HCT116 (cell line): ENCODE measurements around the gene MYLK3. TPM values are rescaled to one million over a fixed set of nuclear protein-coding genes. Genes with fewer than 3 reads are reported as not detected.

Experiments
- ATAC-seq: fragments of 200-7000 bp; cut with Tn5 transposase; 2 replicates; pipeline ENCODE4 v1.9.1; 2020; ENCODE audit warnings: mild to moderate bottlenecking, moderate library complexity
- BruUV-seq: library from RNA; stranded (reverse); fragments of 400-500 nt; replicated peaks from 2 replicates; lab custom pipeline; 2021; lab: Mats Ljungman, UMichigan
- CTCF ChIA-PET: fragments of 300-600 bp; sonication (Branson Sonifier 250); formaldehyde crosslinking; loops from one replicate; lab custom pipeline; 2021; ENCODE audit warnings: antibody characterized with exemption; lab: Charles Lee
- POLR2A ChIA-PET: fragments of 300-600, 350-600 bp; sonication (Branson Sonifier 250); formaldehyde crosslinking; loops from one replicate; lab custom pipeline; 2021; ENCODE audit warnings: antibody characterized with exemption; lab: Charles Lee
- RAD21 ChIA-PET, 2 experiments: fragments of 300-600 bp; sonication (Branson Sonifier 250); formaldehyde crosslinking; loops; one replicate each; lab custom pipeline; 2023; ENCODE audit warnings: low total read pairs in 2 of 2; ENCODE audit not compliant: uncharacterized antibody in 2 of 2, unreplicated experiment in 2 of 2, low non-redundant PET in 1 of 2; lab: Charles Lee
- DNase-seq: peaks from one replicate; pipeline ENCODE4 v3.0.0-alpha.2; 2010; ENCODE audit warnings: low read depth, low spot score
- H2AFZ ChIP-seq: fragments of 200-600 bp; shearing (Covaris generic), sonication (generic); 2 replicates; pipeline ENCODE4 v1.6.1; 2017; ENCODE audit warnings: low read depth, mixed run types, mixed read lengths, antibody characterized with exemption, low read length; ENCODE audit not compliant: poor library complexity, severe bottlenecking
- H3K27ac ChIP-seq: 2 replicates; pipeline ENCODE4 v1.5.1; 2012; ENCODE audit warnings: low read depth, low read length
- H3K27me3 ChIP-seq: fragments of 200-600 bp; sonication (generic); 2 replicates; pipeline ENCODE4 v1.6.1; 2016; ENCODE audit warnings: mixed run types, low read length, mixed read lengths; ENCODE audit not compliant: insufficient read depth
- H3K36me3 ChIP-seq, 2 experiments: fragments of 200-500 bp in 1 of 2; fragments of 200-600 bp in 1 of 2; sonication (Bioruptor generic) in 1 of 2; sonication (generic) in 1 of 2; 2 replicates each; pipeline versions ENCODE4 v1.5.1 to v1.6.1; 2014 to 2016; ENCODE audit warnings: low read length in 2 of 2, inconsistent platforms in 1 of 2, mixed read lengths in 1 of 2, mixed run types in 1 of 2; ENCODE audit not compliant: insufficient read depth in 2 of 2, control insufficient read depth in 1 of 2
- H3K4me1 ChIP-seq, 2 experiments: fragments of 200-600 bp in 1 of 2; sonication (generic) in 1 of 2; 2 replicates each; pipeline versions ENCODE4 v1.5.1 to v1.6.1; 2012 to 2017; ENCODE audit warnings: low read length in 2 of 2, inconsistent platforms in 1 of 2, mild to moderate bottlenecking in 1 of 2, mixed read lengths in 1 of 2, mixed run types in 1 of 2, moderate library complexity in 1 of 2; ENCODE audit not compliant: insufficient read depth in 2 of 2, control insufficient read depth in 1 of 2
- H3K4me2 ChIP-seq: fragments of 200-600 bp; sonication (generic); 2 replicates; pipeline ENCODE4 v1.6.1; 2017; ENCODE audit warnings: mixed run types, low read length, mixed read lengths
- H3K4me3 ChIP-seq, 2 experiments: fragments of 200-600 bp in 1 of 2; sonication (generic) in 1 of 2; replicated peaks in 1 of 2; 2 replicates each; pipeline ENCODE4 v1.5.1; 2011 to 2016; ENCODE audit warnings: low read length in 2 of 2, control low read depth in 1 of 2, low read depth in 1 of 2, mild to moderate bottlenecking in 1 of 2, mixed read lengths in 1 of 2, mixed run types in 1 of 2
- H3K79me2 ChIP-seq: fragments of 200-600 bp; sonication (generic); 2 replicates; pipeline ENCODE4 v1.6.1; 2017; ENCODE audit warnings: mild to moderate bottlenecking, mixed run types, low read length, moderate library complexity, mixed read lengths; ENCODE audit not compliant: insufficient read depth
- H3K9ac ChIP-seq: fragments of 200-600 bp; sonication (generic); 2 replicates; pipeline ENCODE4 v1.6.1; 2016; ENCODE audit warnings: low read length, mixed read lengths
- H3K9me2 ChIP-seq: fragments of 200-600 bp; sonication (generic), shearing (Covaris generic); 2 replicates; pipeline ENCODE4 v1.6.1; 2017; ENCODE audit warnings: mixed run types, mild to moderate bottlenecking, moderate library complexity; ENCODE audit not compliant: insufficient read depth
- H3K9me3 ChIP-seq, 2 experiments: fragments of 200-500 bp in 1 of 2; fragments of 200-600 bp in 1 of 2; sonication (Bioruptor generic) in 1 of 2; sonication (generic) in 1 of 2; 2 replicates each; pipeline ENCODE4 v1.6.1; 2014 to 2017; ENCODE audit warnings: low read length in 2 of 2, mixed read lengths in 2 of 2, inconsistent platforms in 1 of 2, low read depth in 1 of 2, mild to moderate bottlenecking in 1 of 2, mixed run types in 1 of 2, moderate library complexity in 1 of 2; ENCODE audit not compliant: control insufficient read depth in 1 of 2, insufficient read depth in 1 of 2
- H4K20me1 ChIP-seq: fragments of 200-600 bp; sonication (generic), shearing (Covaris generic); 2 replicates; pipeline ENCODE4 v1.6.1; 2017; ENCODE audit warnings: mixed run types, mild to moderate bottlenecking, moderate library complexity; ENCODE audit not compliant: insufficient read depth
- EGR1 ChIP-seq: IDR thresholded peaks from 2 replicates; pipeline ENCODE4 v1.6.1; 2012; ENCODE audit warnings: low read depth
- FOSL1 ChIP-seq: IDR thresholded peaks from 2 replicates; pipeline ENCODE4 v1.6.1; 2012; ENCODE audit warnings: low read depth
- JUND ChIP-seq: IDR thresholded peaks from 2 replicates; pipeline ENCODE4 v1.6.1; 2012
- POLR2AphosphoS5 ChIP-seq: IDR thresholded peaks from 2 replicates; pipeline ENCODE4 v1.6.1; 2011; ENCODE audit warnings: mild to moderate bottlenecking, low read depth, low read length, moderate library complexity
- SIN3A ChIP-seq: IDR thresholded peaks from 2 replicates; pipeline ENCODE4 v1.6.1; 2012; ENCODE audit warnings: low read depth
- SP1 ChIP-seq: IDR thresholded peaks from 2 replicates; pipeline ENCODE4 v1.6.1; 2012; ENCODE audit warnings: low read depth
- TCF7L2 ChIP-seq: IDR thresholded peaks from 2 replicates; pipeline ENCODE4 v1.7.0; 2011; ENCODE audit warnings: borderline replicate concordance, inconsistent platforms; ENCODE audit not compliant: insufficient read depth, insufficient read length; ENCODE audit errors: extremely low read depth
- YY1 ChIP-seq: IDR thresholded peaks from 2 replicates; pipeline ENCODE4 v1.6.1; 2011; ENCODE audit warnings: low read length, low read depth, moderate library complexity, mild to moderate bottlenecking; ENCODE audit not compliant: insufficient replicate concordance; ENCODE audit errors: extremely low read depth
- ZFX ChIP-seq: fragments of 450-650 bp; IDR thresholded peaks from 2 replicates; pipeline ENCODE4 v1.6.1; 2017
- intact Hi-C: fragments of 100-400 bp; cut with micrococcal nuclease; formaldehyde crosslinking; loops from 2 replicates; pipeline ENCODE4 v1.10.0; 2022
- total RNA-seq: library from RNA; stranded (reverse); gene quantifications from one replicate; pipeline ENCODE4 v1.2.1, GENCODE V29; 2021; ENCODE audit not compliant: unreplicated experiment

MYLK3 gene
- total RNA-seq, 1 experiment from 2014 or later, result 0.22 TPM

DNA sequence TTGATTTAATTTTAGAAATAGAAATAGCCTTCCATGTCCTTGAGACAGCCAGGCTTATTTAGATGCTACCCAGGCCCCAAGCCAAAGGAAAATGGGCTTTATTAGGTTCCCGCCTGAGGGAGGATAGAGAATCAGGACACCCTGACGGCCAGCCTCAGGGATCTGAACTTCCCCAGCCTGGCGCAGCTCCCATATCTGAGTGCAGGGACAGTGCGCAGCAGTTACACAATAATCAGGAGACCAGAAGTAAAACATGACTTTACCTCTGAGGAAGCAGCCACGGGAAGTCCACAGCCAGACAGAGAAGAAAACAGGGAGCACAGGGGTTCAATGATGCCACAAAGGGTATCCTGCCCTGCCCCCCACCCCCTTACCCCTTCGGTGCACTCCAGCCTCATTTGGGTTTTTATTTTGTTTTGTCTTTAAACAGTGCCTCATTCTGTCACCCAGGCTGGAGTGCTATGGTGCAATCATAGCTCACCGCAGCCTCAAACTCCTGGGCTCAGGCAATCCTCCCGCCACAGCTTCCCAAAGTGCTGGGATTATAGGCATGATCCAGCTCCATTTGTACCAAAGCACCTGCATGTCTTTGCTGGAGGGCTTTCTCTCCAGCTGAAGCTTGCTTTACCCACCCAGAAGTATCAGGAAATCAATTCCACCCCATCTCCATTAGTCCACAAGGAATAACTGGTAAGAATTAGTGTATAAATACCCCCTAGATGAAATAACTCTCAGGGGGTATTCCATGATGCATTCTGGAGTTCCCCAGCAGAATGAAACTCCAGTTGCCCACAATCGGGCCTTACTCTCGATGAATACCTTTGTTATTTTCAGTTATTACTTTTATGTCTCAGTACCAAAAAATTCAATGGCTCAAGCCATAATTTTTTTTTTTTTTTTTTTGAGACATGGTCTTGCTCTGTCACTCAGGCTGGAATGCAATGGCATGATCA, 36.8 kb downstream of the MYLK3 start:
- Histone ChIP-seq H2AFZ (no peak overlapping the region), H3K9ac (no peak overlapping the region), H3K4me2 (no peak overlapping the region), H3K9me2 (no peaks in the 10 kb centered on the region), H3K27ac (no peak overlapping the region), H3K36me3 (no peaks in the 10 kb centered on the region), H4K20me1 (no peaks in the 10 kb centered on the region), H3K4me3 (no peak overlapping the region), H3K9me3 (no peaks in the 10 kb centered on the region), H3K27me3 (no peaks in the 10 kb centered on the region), H3K79me2 (no peaks in the 10 kb centered on the region), H3K4me1 (no peaks in the 10 kb centered on the region)
- DNase-seq (no peak), ATAC-seq (no peak)
- TF ChIP-seq JUND (no peak), TCF7L2 (no peak), EGR1 (no peak), SP1 (no peak)
- POLR2A ChIA-PET, result no interaction called here
- CTCF ChIA-PET, result no interaction called here
- no TSS peak for BruUV-seq
- RAD21 ChIA-PET, result no interaction called here
- intact Hi-C loops, result no loop called here

DNA sequence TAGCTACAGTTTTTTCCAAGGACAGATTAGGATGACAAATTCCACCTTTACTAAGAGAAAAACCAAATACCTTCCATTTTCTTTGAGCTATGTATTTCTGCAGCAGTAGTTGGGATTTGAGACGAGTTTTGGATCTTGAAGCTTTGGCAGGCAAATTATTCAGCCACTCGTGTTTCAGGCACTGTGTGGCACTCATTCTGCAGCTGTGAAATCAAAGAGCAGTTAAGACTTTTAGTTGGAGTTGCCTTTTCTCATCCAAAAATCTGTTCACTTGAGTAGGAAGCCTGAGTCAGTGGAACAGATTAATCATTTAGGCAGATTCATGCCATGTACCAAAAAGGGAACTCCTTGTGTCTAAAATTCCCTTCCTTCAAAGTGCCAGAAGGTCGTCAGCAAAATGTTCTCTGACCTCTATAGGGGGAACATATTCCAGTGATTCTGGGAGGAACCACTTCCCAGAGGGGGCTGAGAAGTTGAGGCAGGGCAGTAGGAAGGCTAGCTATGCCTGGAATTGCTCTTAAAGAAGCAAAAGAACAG, 38.6 kb downstream of the MYLK3 start:
- Histone ChIP-seq H3K4me2 (no peak overlapping the region), H4K20me1 (no peaks in the 10 kb centered on the region), H3K9me2 (no peaks in the 10 kb centered on the region), H3K36me3 (no peaks in the 10 kb centered on the region), H3K27me3 (no peaks in the 10 kb centered on the region), H3K9me3 (no peaks in the 10 kb centered on the region), H3K27ac (no peak overlapping the region), H3K9ac (no peak overlapping the region), H3K4me3 (no peak overlapping the region)
- ChIA-PET POLR2A (no interaction called here), RAD21 (no interaction called here), CTCF (no interaction called here)
- no peak for DNase-seq
- ATAC-seq, result no peak
- TF ChIP-seq FOSL1 (no peak), SIN3A (no peak), POLR2AphosphoS5 (no peak), YY1 (no peak), ZFX (no peak)
- TF ChIP-seq, all 23 proteins: peak for 0
- H3K4me1 ChIP-seq, result no peaks in the 10 kb centered on the region
- intact Hi-C loops, result no loop called here
- no peaks in the 10 kb centered on the region for H3K79me2 ChIP-seq
- no TSS peak for BruUV-seq
- no peak overlapping the region for H2AFZ ChIP-seq
